PC-3 (cell line): ENCODE measurements around the gene DCAF7. TPM values are rescaled to one million over a fixed set of nuclear protein-coding genes. Genes with fewer than 3 reads are reported as not detected.

Source experiments
- ATAC-seq: fragments of 200-7000 bp; cut with Tn5 transposase; 2 replicates; pipeline ENCODE4 v1.9.1; 2020; ENCODE audit warnings: mild to moderate bottlenecking, moderate library complexity
- BruUV-seq: library from RNA; stranded (reverse); fragments of 400-500 nt; replicated peaks from 2 replicates; lab custom pipeline; 2021; lab: Mats Ljungman, UMichigan
- CTCF ChIA-PET: fragments of 300-600 bp; sonication (Branson Sonifier 250); formaldehyde crosslinking; loops from one replicate; lab custom pipeline; 2022; ENCODE audit warnings: antibody characterized with exemption; lab: Charles Lee
- POLR2A ChIA-PET: fragments of 300-600 bp; sonication (Branson Sonifier 250); formaldehyde crosslinking; loops from one replicate; lab custom pipeline; 2022; ENCODE audit warnings: antibody characterized with exemption; ENCODE audit not compliant: unreplicated experiment; lab: Charles Lee
- DNase-seq: peaks from one replicate; pipeline ENCODE4 v3.0.0-alpha.2; 2015
- H2AFZ ChIP-seq: fragments of 300-600 bp; sonication (generic); 2 replicates; pipeline ENCODE4 v1.6.0; 2016; ENCODE audit warnings: antibody characterized with exemption, low read length
- H3F3A ChIP-seq: fragments of 300-600 bp; sonication (generic); one replicate; pipeline ENCODE4 v1.6.0; 2017; ENCODE audit warnings: antibody characterized with exemption, low read length, control low read depth, mild to moderate bottlenecking; ENCODE audit not compliant: unreplicated experiment
- H3K27ac ChIP-seq: fragments of 300-600 bp; sonication (generic); 2 replicates; pipeline ENCODE4 v1.5.1; 2016; ENCODE audit warnings: mild to moderate bottlenecking, low read length
- H3K27me3 ChIP-seq: fragments of 300-600 bp; sonication (generic); 2 replicates; pipeline ENCODE4 v1.6.1; 2016; ENCODE audit warnings: low read length, mixed read lengths
- H3K36me3 ChIP-seq: fragments of 300-600 bp; sonication (generic); 2 replicates; pipeline ENCODE4 v1.6.1; 2016; ENCODE audit warnings: low read depth, mixed run types, low read length, mixed read lengths
- H3K4me1 ChIP-seq: fragments of 300-600 bp; sonication (generic); 2 replicates; pipeline ENCODE4 v1.5.1; 2016; ENCODE audit warnings: low read length; ENCODE audit not compliant: insufficient read depth
- H3K4me2 ChIP-seq: fragments of 300-600 bp; sonication (generic); 2 replicates; pipeline ENCODE4 v1.6.0; 2016; ENCODE audit warnings: low read length
- H3K4me3 ChIP-seq: fragments of 300-600 bp; sonication (generic); 2 replicates; pipeline ENCODE4 v1.5.1; 2016; ENCODE audit warnings: mild to moderate bottlenecking, low read length, mixed read lengths
- H3K79me2 ChIP-seq: fragments of 300-600 bp; sonication (generic); 2 replicates; pipeline ENCODE4 v1.6.1; 2017; ENCODE audit warnings: low read length, mixed read lengths
- H3K9ac ChIP-seq: fragments of 300-600 bp; sonication (generic); 2 replicates; pipeline ENCODE4 v1.6.0; 2016; ENCODE audit warnings: mild to moderate bottlenecking, low read length
- H3K9me2 ChIP-seq: fragments of 300-600 bp; sonication (generic); replicated peaks from 2 replicates; pipeline ENCODE4 v1.6.1; 2016; ENCODE audit warnings: mixed run types, low read length, mixed read lengths
- H3K9me3 ChIP-seq: fragments of 300-600 bp; sonication (generic); 2 replicates; pipeline ENCODE4 v1.6.1; 2016; ENCODE audit warnings: low read length, mixed read lengths
- H4K20me1 ChIP-seq: fragments of 300-600 bp; sonication (generic); 2 replicates; pipeline ENCODE4 v1.6.1; 2016; ENCODE audit warnings: low read length, mixed read lengths
- EZH2 ChIP-seq: fragments of 300-600 bp; sonication (generic); IDR thresholded peaks from one replicate; pipeline ENCODE4 v1.6.1; 2017; ENCODE audit warnings: antibody characterized with exemption, mild to moderate bottlenecking, low read length; ENCODE audit not compliant: unreplicated experiment
- EZH2phosphoT487 ChIP-seq: fragments of 300-600 bp; sonication (generic); IDR thresholded peaks from 2 replicates; pipeline ENCODE4 v1.6.1; 2018; ENCODE audit warnings: mild to moderate bottlenecking, antibody characterized with exemption, low read length, borderline replicate concordance
- intact Hi-C: fragments of 100-400 bp; cut with micrococcal nuclease; formaldehyde crosslinking; loops from 2 replicates; pipeline ENCODE4 v1.9.0; 2023
- total RNA-seq: library from RNA; depleted of rRNA; stranded (reverse); fragments of >200 nt; gene quantifications from 2 replicates; pipeline ENCODE4 v1.2.3, GENCODE V29; 2014
- TF ChIP-seq, protein P1 (sequence below): fragments of 300-600 bp; sonication (generic); conservative IDR thresholded peaks from 2 replicates; pipeline ENCODE4 v1.5.1; 2017; ENCODE audit warnings: antibody characterized with exemption, low read depth, mild to moderate bottlenecking, low read length

DCAF7 gene
- total RNA-seq, 1 experiment from 2014 or later, result 46.5 TPM

DNA sequence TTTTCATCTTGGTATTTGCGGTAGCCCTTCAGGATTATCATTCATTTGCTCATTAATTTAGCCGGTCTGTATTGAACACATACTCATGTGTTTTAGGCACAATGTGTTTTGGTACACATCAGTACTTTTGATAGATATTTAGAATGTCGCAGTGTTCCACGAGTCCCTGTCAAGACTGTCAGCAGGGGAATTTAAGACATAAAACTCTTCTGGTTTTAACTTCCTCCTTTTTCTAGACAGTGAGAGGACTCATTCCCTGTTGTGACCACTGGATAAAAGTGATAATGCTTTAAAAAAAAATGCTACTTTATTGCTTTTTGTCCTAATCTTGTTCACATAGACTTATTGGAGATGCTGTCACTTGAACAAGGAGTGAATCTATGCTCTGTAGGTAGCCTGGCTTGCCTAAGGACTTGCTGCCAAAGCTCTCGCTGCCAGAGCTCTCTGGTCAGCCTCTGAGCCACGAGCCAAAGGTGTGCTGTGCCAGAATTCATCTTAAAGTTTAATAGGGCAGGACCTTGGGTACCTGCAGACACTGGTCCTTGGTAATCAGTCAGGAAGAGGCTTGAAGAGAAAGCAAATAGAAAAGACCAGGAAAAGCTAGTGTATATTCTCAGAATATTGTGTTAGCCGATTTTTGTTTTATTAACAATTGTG lies 5.4 kb downstream of the DCAF7 start:
- Histone ChIP-seq H3K36me3 (peaks cover 4% of the 10 kb centered on the region; the same call in 1 of the 2 replicates), H3K9ac (no peak overlapping the region), H2AFZ (no peak overlapping the region), H3K9me2 (no peaks in the 10 kb centered on the region), H4K20me1 (peaks cover 50% of the 10 kb centered on the region), H3K27ac (no peak overlapping the region), H3F3A (no peaks in the 10 kb centered on the region), H3K4me1 (peaks cover 15% of the 10 kb centered on the region), H3K4me2 (no peak overlapping the region), H3K4me3 (no peak overlapping the region), H3K79me2 (peaks cover 97% of the 10 kb centered on the region), H3K27me3 (no peaks in the 10 kb centered on the region), H3K9me3 (no peaks in the 10 kb centered on the region)
- CTCF ChIA-PET, result interaction anchor here (0.5 kb wide), 1 partner anchor 135 kb away, joined by 3 read pairs; no protein-coding TSS in a partner anchor
- TF ChIP-seq, protein P1, sequence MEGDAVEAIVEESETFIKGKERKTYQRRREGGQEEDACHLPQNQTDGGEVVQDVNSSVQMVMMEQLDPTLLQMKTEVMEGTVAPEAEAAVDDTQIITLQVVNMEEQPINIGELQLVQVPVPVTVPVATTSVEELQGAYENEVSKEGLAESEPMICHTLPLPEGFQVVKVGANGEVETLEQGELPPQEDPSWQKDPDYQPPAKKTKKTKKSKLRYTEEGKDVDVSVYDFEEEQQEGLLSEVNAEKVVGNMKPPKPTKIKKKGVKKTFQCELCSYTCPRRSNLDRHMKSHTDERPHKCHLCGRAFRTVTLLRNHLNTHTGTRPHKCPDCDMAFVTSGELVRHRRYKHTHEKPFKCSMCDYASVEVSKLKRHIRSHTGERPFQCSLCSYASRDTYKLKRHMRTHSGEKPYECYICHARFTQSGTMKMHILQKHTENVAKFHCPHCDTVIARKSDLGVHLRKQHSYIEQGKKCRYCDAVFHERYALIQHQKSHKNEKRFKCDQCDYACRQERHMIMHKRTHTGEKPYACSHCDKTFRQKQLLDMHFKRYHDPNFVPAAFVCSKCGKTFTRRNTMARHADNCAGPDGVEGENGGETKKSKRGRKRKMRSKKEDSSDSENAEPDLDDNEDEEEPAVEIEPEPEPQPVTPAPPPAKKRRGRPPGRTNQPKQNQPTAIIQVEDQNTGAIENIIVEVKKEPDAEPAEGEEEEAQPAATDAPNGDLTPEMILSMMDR, result no peak
- no peak for TF ChIP-seq EZH2phosphoT487
- TF ChIP-seq EZH2, result no peak
- intact Hi-C loops, result no loop called here
- POLR2A ChIA-PET, result no interaction called here
- ATAC-seq (no peak), DNase-seq (no peak)
- no TSS peak for BruUV-seq

DNA sequence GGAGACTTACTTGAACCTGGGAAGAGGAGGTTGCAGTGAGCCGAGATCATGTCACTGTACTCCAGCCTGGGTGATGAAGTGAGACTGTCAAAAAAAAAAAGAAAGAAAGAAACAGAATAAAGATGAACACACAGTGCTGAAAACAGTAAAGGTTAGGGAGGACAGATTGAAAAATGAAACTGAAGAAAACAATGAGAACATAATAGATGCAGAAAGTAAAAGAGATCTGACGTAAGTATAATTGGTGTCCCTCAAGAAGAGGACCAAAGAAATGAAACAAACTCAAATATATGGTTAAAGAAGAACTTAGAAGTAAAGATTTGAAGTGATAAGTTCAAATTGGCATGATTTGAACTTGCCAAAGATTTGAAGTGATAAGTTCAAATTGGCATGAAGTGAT lies 7.1 kb downstream of the DCAF7 start:
- Histone ChIP-seq H3K9ac (no peak overlapping the region), H3K79me2 (peaks cover 96% of the 10 kb centered on the region), H3K4me3 (no peak overlapping the region), H4K20me1 (peaks cover 44% of the 10 kb centered on the region), H3K27ac (no peak overlapping the region), H3K4me2 (no peak overlapping the region), H3K9me3 (no peaks in the 10 kb centered on the region), H2AFZ (no peak overlapping the region), H3K36me3 (peaks cover 4% of the 10 kb centered on the region; the same call in 1 of the 2 replicates), H3K9me2 (no peaks in the 10 kb centered on the region), H3F3A (no peaks in the 10 kb centered on the region), H3K4me1 (peaks cover 11% of the 10 kb centered on the region), H3K27me3 (no peaks in the 10 kb centered on the region)
- no peak for ATAC-seq
- DNase-seq, result no peak
- intact Hi-C loops, result no loop called here
- CTCF ChIA-PET, result no interaction called here
- no TSS peak for BruUV-seq
- POLR2A ChIA-PET, result no interaction called here
- TF ChIP-seq, protein P1, result no peak
- TF ChIP-seq EZH2 (no peak), EZH2phosphoT487 (no peak)

DNA sequence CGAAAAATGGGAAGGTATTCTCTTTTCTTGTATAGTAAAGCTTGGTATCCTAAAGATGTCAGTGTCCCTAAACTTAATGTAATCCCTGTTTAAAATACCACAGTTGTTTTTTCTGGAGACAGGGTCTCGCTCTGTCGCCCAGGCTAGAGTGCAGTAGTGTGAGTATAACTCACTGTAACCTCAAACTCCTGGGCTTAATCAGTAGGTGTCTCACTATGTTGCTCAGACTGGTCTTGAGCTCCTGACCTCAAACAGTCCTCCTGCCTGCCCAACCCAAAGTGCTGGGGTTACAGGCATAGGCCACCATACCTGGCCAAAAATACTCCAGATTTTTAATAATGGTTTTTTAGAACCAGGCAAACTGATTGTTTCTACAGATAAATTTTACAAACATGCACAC lies 8.2 kb downstream of the DCAF7 start:
- H3K4me3 ChIP-seq, result no peak overlapping the region
- no peak overlapping the region for H3K4me2 ChIP-seq
- ATAC-seq, result no peak; the same call in 1 of the 2 replicates
- ChIA-PET CTCF (interaction anchor here (1.0 kb wide), 1 partner anchor 53 kb away, joined by 4 read pairs; no protein-coding TSS in a partner anchor), POLR2A (no interaction called here)
- BruUV-seq, result no TSS peak
- no peak overlapping the region for H3K27ac ChIP-seq
- H4K20me1 ChIP-seq, result peaks cover 35% of the 10 kb centered on the region
- no peaks in the 10 kb centered on the region for H3K27me3 ChIP-seq
- no peaks in the 10 kb centered on the region for H3K9me2 ChIP-seq
- intact Hi-C loops, result no loop called here
- no peak overlapping the region for H2AFZ ChIP-seq
- no peaks in the 10 kb centered on the region for H3K9me3 ChIP-seq
- H3F3A ChIP-seq, result no peaks in the 10 kb centered on the region
- H3K4me1 ChIP-seq, result peaks cover under 1% of the 10 kb centered on the region; the same call in 1 of the 2 replicates
- H3K9ac ChIP-seq, result no peak overlapping the region
- peaks cover 95% of the 10 kb centered on the region for H3K79me2 ChIP-seq
- peaks cover 4% of the 10 kb centered on the region; the same call in 1 of the 2 replicates for H3K36me3 ChIP-seq
- no peak for TF ChIP-seq EZH2
- TF ChIP-seq, protein P1, result no peak
- TF ChIP-seq EZH2phosphoT487, result no peak
- no peak for DNase-seq
